OCI-LY7 (cell line): ENCODE data around the gene ADCY5. TPM values are rescaled to one million over a fixed set of nuclear protein-coding genes. Genes with fewer than 3 reads are reported as not detected.

Source experiments
- BruUV-seq: library from RNA; stranded (reverse); fragments of 400-500 nt; replicated peaks from 2 replicates; lab custom pipeline; 2021; lab: Mats Ljungman, UMichigan
- CTCF ChIA-PET: fragments of 300-600 bp; sonication (Branson Sonifier 250); formaldehyde crosslinking; loops from one replicate; lab custom pipeline; 2022; ENCODE audit warnings: antibody characterized with exemption; ENCODE audit not compliant: unreplicated experiment; lab: Charles Lee
- POLR2A ChIA-PET: fragments of 300-600 bp; sonication (Branson Sonifier 250); formaldehyde crosslinking; loops from one replicate; lab custom pipeline; 2022; ENCODE audit warnings: antibody characterized with exemption; lab: Charles Lee
- DNase-seq: peaks from one replicate; pipeline ENCODE4 v3.0.0-alpha.2; 2015; ENCODE audit warnings: low spot score
- H2AFZ ChIP-seq: fragments of 200-600 bp; sonication (generic), shearing (Covaris generic); 2 replicates; pipeline ENCODE4 v1.6.1; 2014; ENCODE audit warnings: mild to moderate bottlenecking, antibody characterized with exemption, low read length, moderate library complexity
- H3K27ac ChIP-seq: fragments of 200-600 bp; sonication (generic); 2 replicates; pipeline ENCODE4 v1.5.1; 2014; ENCODE audit warnings: mixed run types, low read depth, mild to moderate bottlenecking, moderate library complexity, low read length, inconsistent platforms; ENCODE audit not compliant: poor library complexity, severe bottlenecking
- H3K36me3 ChIP-seq: fragments of 200-600 bp; sonication (generic); 2 replicates; pipeline ENCODE4 v1.6.1; 2014; ENCODE audit warnings: mild to moderate bottlenecking, antibody characterized with exemption, low read length, moderate library complexity, mixed read lengths; ENCODE audit not compliant: insufficient read depth
- H3K4me1 ChIP-seq: fragments of 200-600 bp; sonication (generic); 2 replicates; pipeline ENCODE4 v1.5.1; 2014; ENCODE audit warnings: mild to moderate bottlenecking, low read length; ENCODE audit not compliant: insufficient read depth, poor library complexity, severe bottlenecking
- H3K4me2 ChIP-seq: fragments of 200-600 bp; sonication (generic); 2 replicates; pipeline ENCODE4 v1.6.1; 2014; ENCODE audit warnings: mild to moderate bottlenecking, low read length
- H3K4me3 ChIP-seq: fragments of 200-600 bp; sonication (generic); 2 replicates; pipeline ENCODE4 v1.5.1; 2014; ENCODE audit warnings: mild to moderate bottlenecking, low read depth, low read length; ENCODE audit not compliant: poor library complexity, severe bottlenecking
- H3K79me2 ChIP-seq: fragments of 200-600 bp; sonication (generic); 2 replicates; pipeline ENCODE4 v1.6.1; 2016; ENCODE audit warnings: low read depth, mild to moderate bottlenecking, low read length, moderate library complexity, mixed read lengths; ENCODE audit not compliant: insufficient read depth
- H3K9me2 ChIP-seq: fragments of 200-600 bp; sonication (generic); 2 replicates; pipeline ENCODE4 v1.6.1; 2016; ENCODE audit warnings: mild to moderate bottlenecking, low read length, mixed read lengths; ENCODE audit not compliant: insufficient read depth
- H3K9me3 ChIP-seq: fragments of 200-600 bp; sonication (generic); 2 replicates; pipeline ENCODE4 v1.6.1; 2014; ENCODE audit warnings: mild to moderate bottlenecking, mixed run types, low read length, mixed read lengths
- H4K20me1 ChIP-seq: fragments of 200-600 bp; sonication (generic); 2 replicates; pipeline ENCODE4 v1.6.1; 2014; ENCODE audit warnings: mild to moderate bottlenecking, antibody characterized with exemption, low read length, moderate library complexity, mixed read lengths; ENCODE audit not compliant: insufficient read depth
- EZH2phosphoT487 ChIP-seq: fragments of 200-600 bp; sonication (generic); IDR thresholded peaks from 2 replicates; pipeline ENCODE4 v1.6.1; 2018; ENCODE audit warnings: low read depth, borderline replicate concordance, mild to moderate bottlenecking, mixed run types, antibody characterized with exemption, low read length, moderate library complexity, mixed read lengths
- intact Hi-C: fragments of 100-400 bp; cut with micrococcal nuclease; formaldehyde crosslinking; loops from one replicate; pipeline ENCODE4 v1.10.0; 2022; ENCODE audit not compliant: unreplicated experiment
- total RNA-seq, 2 experiments: library from RNA; depleted of rRNA in 1 of 2; stranded (reverse); fragments of >200 nt in 1 of 2; shearing (Covaris generic) in 1 of 2; gene quantifications; 2 replicates each; pipeline ENCODE4 v1.2.3, GENCODE V29; 2014 to 2022
- TF ChIP-seq, protein P1 (sequence below): fragments of 200-600 bp; sonication (generic); conservative IDR thresholded peaks from 2 replicates; pipeline ENCODE4 v1.5.1; 2014; ENCODE audit warnings: mild to moderate bottlenecking, antibody characterized with exemption, low read length, moderate library complexity, mixed read lengths

The ADCY5 gene
- total RNA-seq, 2 experiments from 2014 or later, result 0.03 to 0.63 TPM

- no peaks in the 10 kb centered on the region for H4K20me1 ChIP-seq
- TF ChIP-seq EZH2phosphoT487, result no peak
- TF ChIP-seq, protein P1, sequence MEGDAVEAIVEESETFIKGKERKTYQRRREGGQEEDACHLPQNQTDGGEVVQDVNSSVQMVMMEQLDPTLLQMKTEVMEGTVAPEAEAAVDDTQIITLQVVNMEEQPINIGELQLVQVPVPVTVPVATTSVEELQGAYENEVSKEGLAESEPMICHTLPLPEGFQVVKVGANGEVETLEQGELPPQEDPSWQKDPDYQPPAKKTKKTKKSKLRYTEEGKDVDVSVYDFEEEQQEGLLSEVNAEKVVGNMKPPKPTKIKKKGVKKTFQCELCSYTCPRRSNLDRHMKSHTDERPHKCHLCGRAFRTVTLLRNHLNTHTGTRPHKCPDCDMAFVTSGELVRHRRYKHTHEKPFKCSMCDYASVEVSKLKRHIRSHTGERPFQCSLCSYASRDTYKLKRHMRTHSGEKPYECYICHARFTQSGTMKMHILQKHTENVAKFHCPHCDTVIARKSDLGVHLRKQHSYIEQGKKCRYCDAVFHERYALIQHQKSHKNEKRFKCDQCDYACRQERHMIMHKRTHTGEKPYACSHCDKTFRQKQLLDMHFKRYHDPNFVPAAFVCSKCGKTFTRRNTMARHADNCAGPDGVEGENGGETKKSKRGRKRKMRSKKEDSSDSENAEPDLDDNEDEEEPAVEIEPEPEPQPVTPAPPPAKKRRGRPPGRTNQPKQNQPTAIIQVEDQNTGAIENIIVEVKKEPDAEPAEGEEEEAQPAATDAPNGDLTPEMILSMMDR, result no peak
- H3K4me3 ChIP-seq, result no peak overlapping the region
- no peaks in the 10 kb centered on the region for H3K79me2 ChIP-seq
- no peak for DNase-seq
- no peak overlapping the region for H3K27ac ChIP-seq
- no peaks in the 10 kb centered on the region for H3K9me3 ChIP-seq
- no peaks in the 10 kb centered on the region for H3K36me3 ChIP-seq
- CTCF ChIA-PET, result interaction anchor here (0.6 kb wide), 1 partner anchor 107 kb away, joined by 3 read pairs; no protein-coding TSS in a partner anchor
- H3K4me1 ChIP-seq, result no peaks in the 10 kb centered on the region
- H2AFZ ChIP-seq, result no peak overlapping the region
- H3K9me2 ChIP-seq, result no peaks in the 10 kb centered on the region
- no peak overlapping the region for H3K4me2 ChIP-seq
- intact Hi-C loops, result no loop called here
- POLR2A ChIA-PET, result interaction anchor here (0.9 kb wide), 1 partner anchor 165 kb away, joined by 3 read pairs; no protein-coding TSS in a partner anchor
- BruUV-seq, result no TSS peak
Observed at GRCh38 chr3:123346021-123346420, 102.9 kb downstream of the ADCY5 start.

GRCh38 chr3:123344907-123345594, 103.8 kb downstream of the ADCY5 start:
- ChIA-PET CTCF (no interaction called here), POLR2A (interaction anchor here (0.7 kb wide), 1 partner anchor 95 kb away, joined by 3 read pairs; no protein-coding TSS in a partner anchor)
- H3K9me2 ChIP-seq, result no peaks in the 10 kb centered on the region
- H3K9me3 ChIP-seq, result no peaks in the 10 kb centered on the region
- no peak overlapping the region for H3K4me3 ChIP-seq
- no peak overlapping the region for H3K4me2 ChIP-seq
- no peak for DNase-seq
- no peaks in the 10 kb centered on the region for H3K4me1 ChIP-seq
- H4K20me1 ChIP-seq, result no peaks in the 10 kb centered on the region
- no peak overlapping the region for H3K27ac ChIP-seq
- TF ChIP-seq, protein P1, result no peak
- no peak for TF ChIP-seq EZH2phosphoT487
- no peak overlapping the region for H2AFZ ChIP-seq
- no peaks in the 10 kb centered on the region for H3K79me2 ChIP-seq
- no peaks in the 10 kb centered on the region for H3K36me3 ChIP-seq
- intact Hi-C loops, result no loop called here
- BruUV-seq, result no TSS peak
